ENCODE measurements around the gene PSMB10.

GRCh38 chr16:67950335-67950843 is 13.7 kb upstream of the PSMB10 start:
- TF ChIP-seq GATA2 (IDR thresholded peaks at IDR 0.05; ENCODE audit: low read depth, low read length) (no peak), GATA3 (IDR thresholded peaks at IDR 0.05; ENCODE audit: low read depth, low read length) (no peak)
